Retina (tissue), 1 donor: Measurements from ENCODE around the gene NACA2.
"Not testable (repeated sequence)": the region's sequence is repeated elsewhere in the genome, so short reads cannot be mapped to it uniquely, and the experiment has no call there.

Experiments used
- DNase-seq: peaks from one replicate; pipeline ENCODE4 v3.0.0-alpha.2; 2016

Gene NACA2

GRCh38 chr17:61591018-61591417, at the start of gene NACA2:
TSS of gene NACA2 (minus strand) at chr17:61591219. CDS start at chr17:61591180, 39 bp downstream.
- DNase-seq = no peak

GRCh38 chr17:61639818-61640217, 48.8 kb upstream of the NACA2 start:
- no peak for DNase-seq

GRCh38 chr17:61638087-61638486, 47.1 kb upstream of the NACA2 start:
- DNase-seq = no peak

GRCh38 chr17:61635913-61636432, 45.0 kb upstream of the NACA2 start:
- DNase-seq = no peak

GRCh38 chr17:61634942-61635538, 44.0 kb upstream of the NACA2 start:
- no peak for DNase-seq

- no peak for DNase-seq
These were observed 43.1 kb upstream of the NACA2 start for GRCh38 chr17:61634011-61634539.

GRCh38 chr17:61632826-61633225, 41.8 kb upstream of the NACA2 start:
- no peak for DNase-seq

GRCh38 chr17:61631800-61632199, 40.8 kb upstream of the NACA2 start:
- DNase-seq = no peak

- DNase-seq = not testable (repeated sequence)
These were observed 37.1 kb upstream of the NACA2 start for GRCh38 chr17:61628158-61628557.

GRCh38 chr17:61627658-61628057, 36.6 kb upstream of the NACA2 start:
- no peak for DNase-seq

- DNase-seq = no peak
These were observed 36.1 kb upstream of the NACA2 start for GRCh38 chr17:61627125-61627524.

GRCh38 chr17:61625564-61625963, 34.5 kb upstream of the NACA2 start:
- no peak for DNase-seq

GRCh38 chr17:61624951-61625350, 33.9 kb upstream of the NACA2 start:
- DNase-seq = no peak

- no peak for DNase-seq
These were observed 30.3 kb upstream of the NACA2 start for GRCh38 chr17:61621317-61621716.

- no peak for DNase-seq
These were observed 28.9 kb upstream of the NACA2 start for GRCh38 chr17:61619953-61620352.

GRCh38 chr17:61619493-61619892, 28.5 kb upstream of the NACA2 start:
- no peak for DNase-seq

GRCh38 chr17:61618950-61619349, 27.9 kb upstream of the NACA2 start:
- DNase-seq = no peak

- DNase-seq = no peak
These were observed 26.3 kb upstream of the NACA2 start for GRCh38 chr17:61617330-61617729.

GRCh38 chr17:61616783-61617182, 25.8 kb upstream of the NACA2 start:
- no peak for DNase-seq

GRCh38 chr17:61614219-61614618, 23.2 kb upstream of the NACA2 start:
- DNase-seq = no peak

GRCh38 chr17:61611323-61611722, 20.3 kb upstream of the NACA2 start:
- DNase-seq = no peak

GRCh38 chr17:61605692-61606091, 14.7 kb upstream of the NACA2 start:
- no peak for DNase-seq

- DNase-seq = no peak
These were observed 10.3 kb upstream of the NACA2 start for GRCh38 chr17:61601297-61601696.

- DNase-seq = no peak
These were observed 9.6 kb upstream of the NACA2 start for GRCh38 chr17:61600621-61601020.

GRCh38 chr17:61599608-61600007, 8.6 kb upstream of the NACA2 start:
- no peak for DNase-seq
